HepG2 (cell line): ENCODE measurements around the gene DENND4A. TPM values are rescaled to one million over a fixed set of nuclear protein-coding genes. Genes with fewer than 3 reads are reported as not detected.

Experiments used
- ATAC-seq: fragments of 200-7000 bp; cut with Tn5 transposase; 3 replicates; pipeline ENCODE4 v1.9.1; 2020; ENCODE audit warnings: mild to moderate bottlenecking, moderate library complexity
- BruUV-seq: library from RNA; stranded (reverse); fragments of 400-500 nt; replicated peaks from 2 replicates; lab custom pipeline; 2021; lab: Mats Ljungman, UMichigan
- CTCF ChIA-PET: fragments of 300-600 bp; formaldehyde crosslinking; extraction: SDS; loops from one replicate; lab custom pipeline; 2021; ENCODE audit warnings: low total read pairs, inconsistent platforms, low intra/inter-chr PET ratio; lab: Yijun Ruan, JAX
- POLR2A ChIA-PET: fragments of 350-600 bp; sonication (Branson Sonifier 250); formaldehyde crosslinking; loops from one replicate; lab custom pipeline; 2020; ENCODE audit warnings: antibody characterized with exemption, inconsistent platforms; lab: Yijun Ruan, JAX
- DNase-seq: peaks from one replicate; pipeline ENCODE4 v3.0.0-alpha.2; 2015; ENCODE audit warnings: low spot score
- FAIRE-seq: peaks from 3 replicates; lab custom pipeline; 2011; peaks lifted over from hg19 to GRCh38; lab: Jason Lieb, UNC
- H2AFZ ChIP-seq: one replicate; pipeline ENCODE4 v1.6.1; 2011; ENCODE audit warnings: low read length, inconsistent platforms
- H3K27ac ChIP-seq: fragments of 300-600 bp; 3 replicates; pipeline ENCODE4 v1.8.0; 2011; ENCODE audit warnings: mixed run types, mild to moderate bottlenecking, mixed read lengths, low read length, inconsistent platforms; ENCODE audit not compliant: insufficient read depth; ENCODE audit errors: extremely low read length
- H3K27me3 ChIP-seq, 2 experiments: fragments of 200-600 bp in 1 of 2; 2 replicates in 1 of 2; 3 replicates in 1 of 2; pipeline versions ENCODE4 v1.6.0 to v1.8.0; 2011; ENCODE audit warnings: low read length in 2 of 2, mild to moderate bottlenecking in 2 of 2, moderate library complexity in 2 of 2, inconsistent platforms in 1 of 2; ENCODE audit not compliant: insufficient read depth in 2 of 2, control insufficient read depth in 1 of 2
- H3K36me3 ChIP-seq, 2 experiments: fragments of 200-600 bp in 1 of 2; replicated peaks in 1 of 2; 2 replicates in 1 of 2; 3 replicates in 1 of 2; pipeline versions ENCODE4 v1.5.1 to v1.8.0; 2011; ENCODE audit warnings: low read length in 2 of 2, inconsistent platforms in 1 of 2; ENCODE audit not compliant: insufficient read depth in 2 of 2, control insufficient read depth in 1 of 2
- H3K4me1 ChIP-seq: 2 replicates; pipeline ENCODE4 v1.5.1; 2012; ENCODE audit warnings: low read length, inconsistent platforms; ENCODE audit not compliant: insufficient read depth
- H3K4me2 ChIP-seq: 2 replicates; pipeline ENCODE4 v1.6.0; 2011; ENCODE audit warnings: low read depth, low read length, inconsistent platforms
- H3K4me3 ChIP-seq, 3 experiments: fragments of 200-600 bp in 1 of 3; sonication (generic), shearing (Covaris generic) in 1 of 3; replicated peaks in 1 of 3; 2 replicates each; pipeline ENCODE4 v1.5.1; 2011 to 2016; ENCODE audit warnings: low read length in 3 of 3, inconsistent platforms in 2 of 3, low read depth in 2 of 3, mild to moderate bottlenecking in 2 of 3, control low read depth in 1 of 3, mixed read lengths in 1 of 3; ENCODE audit not compliant: insufficient read depth in 1 of 3
- H3K79me2 ChIP-seq: one replicate; pipeline ENCODE4 v1.6.1; 2011; ENCODE audit warnings: low read length, inconsistent platforms; ENCODE audit not compliant: insufficient read depth
- H3K9ac ChIP-seq: 2 replicates; pipeline ENCODE4 v1.6.0; 2011; ENCODE audit warnings: mild to moderate bottlenecking, low read depth, low read length, inconsistent platforms; ENCODE audit not compliant: insufficient read depth
- H3K9me3 ChIP-seq: 2 replicates; pipeline ENCODE4 v1.5.1; 2012; ENCODE audit warnings: mild to moderate bottlenecking, low read length
- H4K20me1 ChIP-seq: 2 replicates; pipeline ENCODE4 v1.6.0; 2011; ENCODE audit warnings: inconsistent platforms, mild to moderate bottlenecking, low read length, moderate library complexity; ENCODE audit not compliant: insufficient read depth
- HHEX ChIP-seq: IDR thresholded peaks from 2 replicates; pipeline ENCODE4 v1.6.1; 2016; ENCODE audit warnings: control low read depth
- ZNF468 ChIP-seq: sonication (generic); formaldehyde crosslinking; IDR thresholded peaks from 2 replicates; pipeline ENCODE4 v1.8.0; 2022; ENCODE audit warnings: mild to moderate bottlenecking, moderate library complexity, missing genetic modification reagents
- ZNF652 ChIP-seq: IDR thresholded peaks from 2 replicates; pipeline ENCODE4 v1.6.1; 2016; ENCODE audit warnings: low read depth, borderline replicate concordance
- WGBS: methylation state at CpG from one replicate; pipeline ENCODE4 v1.1.6; 2017; ENCODE audit warnings: low lambda C conversion rate; 5-methylcytosine and 5-hydroxymethylcytosine counted together
- in situ Hi-C: cut with HindIII; loops from 2 replicates; pipeline ENCODE4 v1.10.0; 2017; ENCODE audit warnings: low pct_unique_long_range_greater_than_20kb; ENCODE audit not compliant: extremely low pct_ligation_motif_present
- intact Hi-C: fragments of 100-400 bp; cut with micrococcal nuclease; formaldehyde crosslinking; loops from one replicate; pipeline ENCODE4 v1.10.0; 2022; ENCODE audit not compliant: unreplicated experiment
- polyA plus RNA-seq, 8 experiments: library from polyadenylated mRNA; depleted of rRNA in 3 of 8; stranded (reverse) in 7 of 8; unstranded in 1 of 8; fragments of >200 nt; fragmentation: Illumina TruSeq in 4 of 8; extraction: Trizol in 4 of 8; gene quantifications; 2 replicates each; pipeline versions ENCODE4 v1.2.1 to v1.2.3, GENCODE V29; 2011 to 2016; ENCODE audit warnings: low read depth in 4 of 8, missing spikeins in 1 of 8, mixed read lengths in 1 of 8; ENCODE audit not compliant: insufficient read depth in 1 of 8
- total RNA-seq, 5 experiments: library from RNA; depleted of rRNA; stranded (reverse); fragments of >200 nt; fragmentation: Illumina TruSeq; extraction: Trizol; gene quantifications; 2 replicates each; pipeline ENCODE4 v1.2.3, GENCODE V29; 2016; ENCODE audit warnings: low read depth in 1 of 5
- TF ChIP-seq, protein P1 (sequence below): sonication (generic); formaldehyde crosslinking; IDR thresholded peaks from 2 replicates; pipeline ENCODE4 v1.5.1; 2020; ENCODE audit warnings: missing genetic modification reagents, mild to moderate bottlenecking, borderline replicate concordance
- TF ChIP-seq, protein P2 (sequence below): sonication (generic); formaldehyde crosslinking; IDR thresholded peaks from one replicate; pipeline ENCODE4 v1.5.1; 2020; ENCODE audit warnings: mild to moderate bottlenecking, missing genetic modification reagents; ENCODE audit errors: not compliant biosample characterization
- TF ChIP-seq, protein P3 (sequence below): sonication (generic); formaldehyde crosslinking; IDR thresholded peaks from 2 replicates; pipeline ENCODE4 v1.4.0; 2020; ENCODE audit warnings: missing genetic modification reagents

DENND4A gene
- total and polyA plus RNA-seq, 2 of the 13 experiments (the other 11 are each of a cell fraction or from before 2014, with no cell fraction given): 13.2 to 18.6 TPM

DNA sequence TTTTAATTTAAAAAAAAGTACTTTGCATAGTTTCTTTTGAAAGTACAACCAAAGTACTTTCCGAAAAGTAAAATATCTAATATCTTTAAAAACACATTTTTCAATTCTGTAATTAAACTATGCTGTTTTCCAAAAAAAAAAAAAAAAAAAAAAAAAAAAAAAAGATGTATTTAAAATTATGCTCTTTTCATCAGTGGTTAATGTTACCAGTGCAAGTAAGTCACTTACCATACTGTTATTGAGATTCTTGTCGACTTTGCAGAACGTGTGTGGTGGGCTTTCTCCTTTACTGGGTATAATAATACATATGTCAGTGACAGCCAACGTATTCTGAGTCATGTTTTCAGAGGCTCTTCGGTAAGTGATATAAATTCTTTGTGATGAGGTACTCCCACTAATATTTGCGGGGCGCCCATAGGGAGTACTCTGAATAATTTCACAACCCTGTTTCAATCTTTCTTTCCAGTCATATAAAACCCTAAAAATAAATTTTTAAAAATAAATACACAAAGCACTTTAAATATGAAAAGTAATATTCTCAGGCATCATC lies 39.9 kb downstream of the DENND4A start:
- Histone ChIP-seq H3K27me3 (no peaks in the 10 kb centered on the region), H3K4me3 (no peak overlapping the region), H3K79me2 (no peaks in the 10 kb centered on the region), H3K9ac (no peak overlapping the region), H4K20me1 (no peaks in the 10 kb centered on the region), H3K4me2 (no peak overlapping the region), H3K9me3 (no peaks in the 10 kb centered on the region), H3K27ac (no peak overlapping the region), H3K4me1 (peaks cover 10% of the 10 kb centered on the region), H2AFZ (no peak overlapping the region), H3K36me3 (peaks cover 1 to 24% of the 10 kb centered on the region in 2 experiments; a peak in 4 of 5 replicates)
- no TSS peak for BruUV-seq
- ChIA-PET CTCF (no interaction called here), POLR2A (no interaction called here)
- in situ Hi-C loops: no loop called here
- DNase-seq (no peak), ATAC-seq (no peak), FAIRE-seq (no peak)
- 95% methylated on average over 7 of the region's 7 CpGs for WGBS
- intact Hi-C loops: no loop called here
- TF ChIP-seq, protein P1, sequence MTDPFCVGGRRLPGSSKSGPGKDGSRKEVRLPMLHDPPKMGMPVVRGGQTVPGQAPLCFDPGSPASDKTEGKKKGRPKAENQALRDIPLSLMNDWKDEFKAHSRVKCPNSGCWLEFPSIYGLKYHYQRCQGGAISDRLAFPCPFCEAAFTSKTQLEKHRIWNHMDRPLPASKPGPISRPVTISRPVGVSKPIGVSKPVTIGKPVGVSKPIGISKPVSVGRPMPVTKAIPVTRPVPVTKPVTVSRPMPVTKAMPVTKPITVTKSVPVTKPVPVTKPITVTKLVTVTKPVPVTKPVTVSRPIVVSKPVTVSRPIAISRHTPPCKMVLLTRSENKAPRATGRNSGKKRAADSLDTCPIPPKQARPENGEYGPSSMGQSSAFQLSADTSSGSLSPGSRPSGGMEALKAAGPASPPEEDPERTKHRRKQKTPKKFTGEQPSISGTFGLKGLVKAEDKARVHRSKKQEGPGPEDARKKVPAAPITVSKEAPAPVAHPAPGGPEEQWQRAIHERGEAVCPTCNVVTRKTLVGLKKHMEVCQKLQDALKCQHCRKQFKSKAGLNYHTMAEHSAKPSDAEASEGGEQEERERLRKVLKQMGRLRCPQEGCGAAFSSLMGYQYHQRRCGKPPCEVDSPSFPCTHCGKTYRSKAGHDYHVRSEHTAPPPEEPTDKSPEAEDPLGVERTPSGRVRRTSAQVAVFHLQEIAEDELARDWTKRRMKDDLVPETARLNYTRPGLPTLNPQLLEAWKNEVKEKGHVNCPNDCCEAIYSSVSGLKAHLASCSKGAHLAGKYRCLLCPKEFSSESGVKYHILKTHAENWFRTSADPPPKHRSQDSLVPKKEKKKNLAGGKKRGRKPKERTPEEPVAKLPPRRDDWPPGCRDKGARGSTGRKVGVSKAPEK (CRISPR knock-in tag): no peak
- TF ChIP-seq, protein P2, sequence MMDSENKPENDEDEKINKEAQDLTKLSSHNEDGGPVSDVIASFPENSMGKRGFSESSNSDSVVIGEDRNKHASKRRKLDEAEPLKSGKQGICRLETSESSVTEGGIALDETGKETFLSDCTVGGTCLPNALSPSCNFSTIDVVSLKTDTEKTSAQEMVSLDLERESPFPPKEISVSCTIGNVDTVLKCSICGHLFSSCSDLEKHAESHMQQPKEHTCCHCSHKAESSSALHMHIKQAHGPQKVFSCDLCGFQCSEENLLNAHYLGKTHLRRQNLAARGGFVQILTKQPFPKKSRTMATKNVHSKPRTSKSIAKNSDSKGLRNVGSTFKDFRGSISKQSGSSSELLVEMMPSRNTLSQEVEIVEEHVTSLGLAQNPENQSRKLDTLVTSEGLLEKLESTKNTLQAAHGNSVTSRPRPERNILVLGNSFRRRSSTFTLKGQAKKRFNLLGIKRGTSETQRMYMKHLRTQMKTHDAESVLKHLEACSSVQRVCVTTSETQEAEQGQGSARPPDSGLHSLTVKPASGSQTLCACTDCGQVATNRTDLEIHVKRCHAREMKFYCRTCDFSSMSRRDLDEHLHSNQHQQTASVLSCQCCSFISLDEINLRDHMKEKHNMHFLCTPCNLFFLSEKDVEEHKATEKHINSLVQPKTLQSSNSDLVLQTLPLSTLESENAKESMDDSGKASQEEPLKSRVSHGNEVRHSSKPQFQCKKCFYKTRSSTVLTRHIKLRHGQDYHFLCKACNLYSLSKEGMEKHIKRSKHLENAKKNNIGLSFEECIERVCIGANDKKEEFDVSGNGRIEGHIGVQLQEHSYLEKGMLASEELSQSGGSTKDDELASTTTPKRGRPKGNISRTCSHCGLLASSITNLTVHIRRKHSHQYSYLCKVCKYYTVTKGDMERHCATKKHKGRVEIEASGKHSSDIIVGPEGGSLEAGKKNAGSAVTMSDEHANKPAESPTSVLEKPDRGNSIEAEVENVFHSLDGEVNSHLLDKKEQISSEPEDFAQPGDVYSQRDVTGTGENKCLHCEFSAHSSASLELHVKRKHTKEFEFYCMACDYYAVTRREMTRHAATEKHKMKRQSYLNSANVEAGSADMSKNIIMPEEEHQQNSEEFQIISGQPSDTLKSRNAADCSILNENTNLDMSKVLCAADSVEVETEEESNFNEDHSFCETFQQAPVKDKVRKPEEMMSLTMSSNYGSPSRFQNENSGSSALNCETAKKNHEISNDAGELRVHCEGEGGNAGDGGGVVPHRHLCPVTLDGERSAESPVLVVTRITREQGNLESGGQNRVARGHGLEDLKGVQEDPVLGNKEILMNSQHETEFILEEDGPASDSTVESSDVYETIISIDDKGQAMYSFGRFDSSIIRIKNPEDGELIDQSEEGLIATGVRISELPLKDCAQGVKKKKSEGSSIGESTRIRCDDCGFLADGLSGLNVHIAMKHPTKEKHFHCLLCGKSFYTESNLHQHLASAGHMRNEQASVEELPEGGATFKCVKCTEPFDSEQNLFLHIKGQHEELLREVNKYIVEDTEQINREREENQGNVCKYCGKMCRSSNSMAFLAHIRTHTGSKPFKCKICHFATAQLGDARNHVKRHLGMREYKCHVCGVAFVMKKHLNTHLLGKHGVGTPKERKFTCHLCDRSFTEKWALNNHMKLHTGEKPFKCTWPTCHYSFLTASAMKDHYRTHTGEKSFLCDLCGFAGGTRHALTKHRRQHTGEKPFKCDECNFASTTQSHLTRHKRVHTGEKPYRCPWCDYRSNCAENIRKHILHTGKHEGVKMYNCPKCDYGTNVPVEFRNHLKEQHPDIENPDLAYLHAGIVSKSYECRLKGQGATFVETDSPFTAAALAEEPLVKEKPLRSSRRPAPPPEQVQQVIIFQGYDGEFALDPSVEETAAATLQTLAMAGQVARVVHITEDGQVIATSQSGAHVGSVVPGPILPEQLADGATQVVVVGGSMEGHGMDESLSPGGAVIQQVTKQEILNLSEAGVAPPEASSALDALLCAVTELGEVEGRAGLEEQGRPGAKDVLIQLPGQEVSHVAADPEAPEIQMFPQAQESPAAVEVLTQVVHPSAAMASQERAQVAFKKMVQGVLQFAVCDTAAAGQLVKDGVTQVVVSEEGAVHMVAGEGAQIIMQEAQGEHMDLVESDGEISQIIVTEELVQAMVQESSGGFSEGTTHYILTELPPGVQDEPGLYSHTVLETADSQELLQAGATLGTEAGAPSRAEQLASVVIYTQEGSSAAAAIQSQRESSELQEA (CRISPR knock-in tag): no peak
- TF ChIP-seq HHEX (no peak), ZNF468 (no peak), ZNF652 (CRISPR knock-in tag) (no peak)
- TF ChIP-seq, protein P3, sequence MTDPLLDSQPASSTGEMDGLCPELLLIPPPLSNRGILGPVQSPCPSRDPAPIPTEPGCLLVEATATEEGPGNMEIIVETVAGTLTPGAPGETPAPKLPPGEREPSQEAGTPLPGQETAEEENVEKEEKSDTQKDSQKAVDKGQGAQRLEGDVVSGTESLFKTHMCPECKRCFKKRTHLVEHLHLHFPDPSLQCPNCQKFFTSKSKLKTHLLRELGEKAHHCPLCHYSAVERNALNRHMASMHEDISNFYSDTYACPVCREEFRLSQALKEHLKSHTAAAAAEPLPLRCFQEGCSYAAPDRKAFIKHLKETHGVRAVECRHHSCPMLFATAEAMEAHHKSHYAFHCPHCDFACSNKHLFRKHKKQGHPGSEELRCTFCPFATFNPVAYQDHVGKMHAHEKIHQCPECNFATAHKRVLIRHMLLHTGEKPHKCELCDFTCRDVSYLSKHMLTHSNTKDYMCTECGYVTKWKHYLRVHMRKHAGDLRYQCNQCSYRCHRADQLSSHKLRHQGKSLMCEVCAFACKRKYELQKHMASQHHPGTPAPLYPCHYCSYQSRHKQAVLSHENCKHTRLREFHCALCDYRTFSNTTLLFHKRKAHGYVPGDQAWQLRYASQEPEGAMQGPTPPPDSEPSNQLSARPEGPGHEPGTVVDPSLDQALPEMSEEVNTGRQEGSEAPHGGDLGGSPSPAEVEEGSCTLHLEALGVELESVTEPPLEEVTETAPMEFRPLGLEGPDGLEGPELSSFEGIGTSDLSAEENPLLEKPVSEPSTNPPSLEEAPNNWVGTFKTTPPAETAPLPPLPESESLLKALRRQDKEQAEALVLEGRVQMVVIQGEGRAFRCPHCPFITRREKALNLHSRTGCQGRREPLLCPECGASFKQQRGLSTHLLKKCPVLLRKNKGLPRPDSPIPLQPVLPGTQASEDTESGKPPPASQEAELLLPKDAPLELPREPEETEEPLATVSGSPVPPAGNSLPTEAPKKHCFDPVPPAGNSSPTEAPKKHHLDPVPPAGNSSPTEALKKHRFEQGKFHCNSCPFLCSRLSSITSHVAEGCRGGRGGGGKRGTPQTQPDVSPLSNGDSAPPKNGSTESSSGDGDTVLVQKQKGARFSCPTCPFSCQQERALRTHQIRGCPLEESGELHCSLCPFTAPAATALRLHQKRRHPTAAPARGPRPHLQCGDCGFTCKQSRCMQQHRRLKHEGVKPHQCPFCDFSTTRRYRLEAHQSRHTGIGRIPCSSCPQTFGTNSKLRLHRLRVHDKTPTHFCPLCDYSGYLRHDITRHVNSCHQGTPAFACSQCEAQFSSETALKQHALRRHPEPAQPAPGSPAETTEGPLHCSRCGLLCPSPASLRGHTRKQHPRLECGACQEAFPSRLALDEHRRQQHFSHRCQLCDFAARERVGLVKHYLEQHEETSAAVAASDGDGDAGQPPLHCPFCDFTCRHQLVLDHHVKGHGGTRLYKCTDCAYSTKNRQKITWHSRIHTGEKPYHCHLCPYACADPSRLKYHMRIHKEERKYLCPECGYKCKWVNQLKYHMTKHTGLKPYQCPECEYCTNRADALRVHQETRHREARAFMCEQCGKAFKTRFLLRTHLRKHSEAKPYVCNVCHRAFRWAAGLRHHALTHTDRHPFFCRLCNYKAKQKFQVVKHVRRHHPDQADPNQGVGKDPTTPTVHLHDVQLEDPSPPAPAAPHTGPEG (CRISPR knock-in tag): no peak
